Astrocyte of the cerebellum (primary cell): ENCODE results near the gene CCSAP.
A peak's percentile ranks its signal among the peaks of the same experiment; 100 is the strongest.

Experiments
- DNase-seq: peaks from one replicate; pipeline ENCODE4 v3.0.0-alpha.2; 2011; ENCODE audit warnings: low read depth
- H3K4me3 ChIP-seq: 2 replicates; pipeline ENCODE4 v1.5.1; 2011; ENCODE audit warnings: mild to moderate bottlenecking, low read depth, low read length, moderate library complexity
- in situ Hi-C: cut with HindIII; loops from 2 replicates; pipeline ENCODE4 v1.10.0; 2017; ENCODE audit warnings: low sequenced_read_pairs
- TF ChIP-seq, protein P1 (sequence below): IDR thresholded peaks from 2 replicates; pipeline ENCODE4 v1.5.1; 2012; ENCODE audit warnings: low read length, low read depth, moderate library complexity, mild to moderate bottlenecking; ENCODE audit errors: missing control alignments

Gene CCSAP, protein sequence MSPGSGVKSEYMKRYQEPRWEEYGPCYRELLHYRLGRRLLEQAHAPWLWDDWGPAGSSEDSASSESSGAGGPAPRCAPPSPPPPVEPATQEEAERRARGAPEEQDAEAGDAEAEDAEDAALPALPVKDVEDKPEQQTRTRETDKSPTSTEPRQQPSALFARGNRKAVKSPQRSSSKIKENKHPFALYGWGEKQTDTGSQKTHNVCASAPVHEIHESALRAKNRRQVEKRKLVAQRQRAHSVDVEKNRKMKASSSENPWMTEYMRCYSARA

DNA sequence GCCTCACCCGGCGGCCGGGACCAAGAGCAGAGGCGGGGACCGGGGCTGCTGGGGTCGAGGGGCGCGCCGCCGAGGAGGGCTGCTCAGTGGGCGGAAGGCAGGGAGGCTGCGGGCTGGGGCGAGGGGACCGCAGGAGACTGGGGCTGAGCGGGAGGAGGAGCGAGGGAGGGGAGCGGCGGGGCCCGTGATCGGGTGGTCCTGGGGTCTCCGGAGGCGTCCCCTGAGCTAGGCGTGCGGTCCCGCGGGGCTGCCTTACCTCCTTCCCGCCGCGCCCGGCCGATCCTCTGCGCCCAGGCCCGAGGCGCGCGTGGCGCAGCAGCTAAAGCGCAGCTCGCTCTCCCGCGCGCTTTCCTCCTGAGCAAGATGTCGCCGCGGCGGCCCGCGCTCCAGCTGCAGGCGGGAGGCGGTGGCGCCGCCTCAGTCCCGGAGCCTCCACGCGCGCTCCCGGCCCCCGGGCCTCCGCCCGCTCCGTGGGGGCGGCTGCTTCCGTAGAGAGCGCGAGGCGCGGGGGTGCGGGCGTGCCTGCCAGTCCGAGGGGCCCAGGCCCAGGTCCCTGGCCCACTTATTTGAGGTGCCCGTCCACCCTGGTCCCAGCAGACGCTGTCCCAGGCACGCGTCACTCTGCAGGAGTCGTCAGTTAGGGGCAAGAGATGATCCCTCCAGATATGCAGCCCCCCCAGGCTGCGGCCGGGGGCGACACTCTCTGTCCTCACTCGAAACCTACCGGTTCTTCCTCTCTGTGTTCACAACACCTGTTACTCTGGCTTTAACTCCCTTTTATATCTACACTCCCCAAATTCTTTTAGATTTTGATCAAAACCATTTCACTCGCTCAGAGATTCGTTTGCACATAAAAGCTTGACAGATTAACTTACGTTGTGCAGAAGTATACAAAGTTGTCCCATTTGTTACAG lies at the start of gene CCSAP:
Gene CCSAP, minus strand, starts transcription at position 392 of the 914 bp plus-strand sequence. CDS start 582 bp downstream, outside the sequence.
- TF ChIP-seq, protein P1, sequence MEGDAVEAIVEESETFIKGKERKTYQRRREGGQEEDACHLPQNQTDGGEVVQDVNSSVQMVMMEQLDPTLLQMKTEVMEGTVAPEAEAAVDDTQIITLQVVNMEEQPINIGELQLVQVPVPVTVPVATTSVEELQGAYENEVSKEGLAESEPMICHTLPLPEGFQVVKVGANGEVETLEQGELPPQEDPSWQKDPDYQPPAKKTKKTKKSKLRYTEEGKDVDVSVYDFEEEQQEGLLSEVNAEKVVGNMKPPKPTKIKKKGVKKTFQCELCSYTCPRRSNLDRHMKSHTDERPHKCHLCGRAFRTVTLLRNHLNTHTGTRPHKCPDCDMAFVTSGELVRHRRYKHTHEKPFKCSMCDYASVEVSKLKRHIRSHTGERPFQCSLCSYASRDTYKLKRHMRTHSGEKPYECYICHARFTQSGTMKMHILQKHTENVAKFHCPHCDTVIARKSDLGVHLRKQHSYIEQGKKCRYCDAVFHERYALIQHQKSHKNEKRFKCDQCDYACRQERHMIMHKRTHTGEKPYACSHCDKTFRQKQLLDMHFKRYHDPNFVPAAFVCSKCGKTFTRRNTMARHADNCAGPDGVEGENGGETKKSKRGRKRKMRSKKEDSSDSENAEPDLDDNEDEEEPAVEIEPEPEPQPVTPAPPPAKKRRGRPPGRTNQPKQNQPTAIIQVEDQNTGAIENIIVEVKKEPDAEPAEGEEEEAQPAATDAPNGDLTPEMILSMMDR = no peak
- in situ Hi-C loops = loop anchor here (5.0 kb wide), 1 partner anchor 64 kb away; no protein-coding TSS in a partner anchor
- H3K4me3 ChIP-seq = peak within 1 kb of the TSS; percentile 74
- DNase-seq = no peak

DNA sequence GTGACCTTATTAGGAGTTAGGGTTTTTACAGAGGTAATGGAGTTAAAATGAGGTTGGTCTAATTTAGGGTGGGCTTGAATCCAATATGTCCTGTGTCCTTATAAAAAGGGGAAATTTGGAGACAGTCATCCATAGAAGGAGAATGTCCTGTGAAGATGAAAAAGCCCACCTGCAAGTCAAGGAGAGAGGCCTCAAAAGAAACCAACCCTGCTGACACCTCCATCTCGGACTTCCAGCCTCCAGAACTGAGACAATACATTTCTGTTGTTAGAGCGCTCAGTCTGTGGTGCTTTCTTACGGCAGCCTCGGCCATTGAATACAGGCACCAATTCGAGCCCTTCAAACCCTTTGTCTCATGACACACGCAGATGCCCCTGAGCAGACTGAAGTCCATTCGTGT lies 47.3 kb upstream of the CCSAP start:
- DNase-seq = no peak
- TF ChIP-seq, protein P1 = no peak
- H3K4me3 ChIP-seq = no peak overlapping the region
- in situ Hi-C loops = no loop called here

DNA sequence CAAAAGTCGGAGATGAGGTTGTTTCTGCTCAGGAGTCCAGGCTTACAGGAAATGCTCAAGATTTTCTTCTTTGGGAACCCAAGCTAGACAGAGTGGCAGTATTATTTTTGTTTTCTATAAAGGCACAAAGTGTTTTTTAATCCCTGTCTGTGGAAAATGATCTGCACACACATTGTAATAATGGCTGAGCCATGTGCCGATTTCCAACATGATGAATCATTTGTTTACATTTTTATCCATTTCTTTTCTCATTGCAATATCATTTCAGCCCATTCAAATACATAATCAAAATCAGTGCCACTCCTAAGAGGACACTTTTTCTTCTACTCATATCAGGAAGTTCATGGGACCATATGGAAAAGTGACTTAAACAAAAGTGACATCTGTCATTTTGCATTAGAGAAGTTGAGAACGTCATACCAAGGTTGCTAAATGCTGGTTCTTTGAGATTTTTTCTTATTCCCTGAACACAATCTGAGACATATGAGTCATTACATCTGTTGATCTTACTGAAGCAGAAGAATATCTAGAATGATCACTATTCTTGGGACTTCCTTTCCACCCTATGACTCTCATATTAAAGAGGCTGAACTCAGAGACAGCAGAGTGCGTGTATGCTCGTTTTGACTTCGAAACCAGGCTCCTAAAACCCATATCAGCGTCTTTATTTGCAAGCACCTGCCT lies 46.2 kb upstream of the CCSAP start:
- in situ Hi-C loops = no loop called here
- no peak for DNase-seq
- TF ChIP-seq, protein P1 = no peak
- H3K4me3 ChIP-seq = no peak overlapping the region

DNA sequence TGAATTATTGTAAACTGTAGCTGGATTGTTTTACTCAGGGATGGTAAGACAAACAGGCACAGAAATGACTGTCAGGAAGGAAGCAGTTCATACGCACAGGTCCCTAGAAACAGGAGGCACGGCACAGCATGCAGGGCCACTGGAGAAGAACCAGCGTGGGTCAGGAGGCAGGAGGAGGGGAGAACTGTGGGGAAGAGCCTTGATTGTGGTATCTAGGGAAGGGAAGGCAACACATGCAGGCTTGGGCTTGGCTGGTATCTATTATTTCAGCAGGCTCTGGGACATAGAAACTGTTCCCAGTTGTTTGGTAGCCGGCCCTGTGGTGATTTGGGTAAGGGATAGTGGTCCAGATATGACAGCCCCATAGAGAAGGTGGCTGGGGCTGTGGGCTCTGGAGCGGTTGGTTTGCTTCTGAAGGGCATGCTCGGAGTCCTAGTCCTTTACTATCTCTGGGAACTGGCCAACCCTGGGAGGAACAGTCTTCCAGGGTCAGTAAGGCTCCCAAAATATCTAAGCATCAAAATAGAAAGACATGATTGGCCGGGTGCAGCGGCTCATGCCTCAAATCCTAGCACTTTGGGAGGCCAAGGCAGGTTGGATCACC lies 43.1 kb upstream of the CCSAP start:
- in situ Hi-C loops = no loop called here
- TF ChIP-seq, protein P1 = no peak

DNA sequence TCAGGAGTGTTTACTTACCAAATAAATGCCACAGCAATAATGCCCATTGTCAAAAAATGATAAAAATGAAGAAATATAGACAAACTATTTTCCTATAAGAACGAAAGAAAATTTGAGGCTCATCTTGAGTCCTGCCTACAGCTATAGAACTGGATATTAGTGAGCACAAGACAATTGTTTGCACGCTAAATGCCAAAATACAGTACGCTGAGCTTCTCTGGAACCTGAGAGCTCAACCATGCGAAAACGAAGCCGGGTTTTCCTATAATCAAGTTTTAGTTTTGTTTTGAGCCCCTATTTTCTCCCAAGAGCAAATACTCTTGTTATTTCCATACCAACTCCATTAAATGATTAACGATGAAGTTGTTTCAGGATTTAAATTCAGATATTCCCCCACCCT lies 42.0 kb upstream of the CCSAP start:
- in situ Hi-C loops = no loop called here
- H3K4me3 ChIP-seq = no peak overlapping the region
- no peak for DNase-seq
- TF ChIP-seq, protein P1 = no peak

More for the DNA sequence above, 43.1 kb upstream of the CCSAP start:
- H3K4me3 ChIP-seq = no peak overlapping the region
- DNase-seq = no peak

DNA sequence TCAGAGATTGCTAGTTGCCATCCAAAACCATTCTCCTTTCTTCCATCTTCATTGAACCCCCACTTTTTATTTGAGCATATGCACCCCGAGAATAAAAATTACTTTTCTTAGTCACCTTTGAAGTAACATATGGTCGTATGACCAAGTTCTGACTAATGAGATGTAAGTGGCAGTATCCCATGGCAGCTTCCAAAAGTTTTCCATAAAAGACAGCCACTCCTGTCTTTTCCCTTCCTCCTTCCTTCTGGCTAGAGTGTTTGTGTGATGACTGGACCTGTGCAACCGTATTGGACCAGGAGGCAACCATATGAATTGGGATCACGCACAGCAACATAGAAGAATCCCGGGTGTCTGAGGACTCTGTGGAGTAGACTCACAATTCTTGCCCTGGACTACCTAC lies 41.1 kb upstream of the CCSAP start:
- TF ChIP-seq, protein P1 = no peak
- in situ Hi-C loops = no loop called here
- no peak overlapping the region for H3K4me3 ChIP-seq
- no peak for DNase-seq
